ENCODE data around the gene ARL15.

DNA sequence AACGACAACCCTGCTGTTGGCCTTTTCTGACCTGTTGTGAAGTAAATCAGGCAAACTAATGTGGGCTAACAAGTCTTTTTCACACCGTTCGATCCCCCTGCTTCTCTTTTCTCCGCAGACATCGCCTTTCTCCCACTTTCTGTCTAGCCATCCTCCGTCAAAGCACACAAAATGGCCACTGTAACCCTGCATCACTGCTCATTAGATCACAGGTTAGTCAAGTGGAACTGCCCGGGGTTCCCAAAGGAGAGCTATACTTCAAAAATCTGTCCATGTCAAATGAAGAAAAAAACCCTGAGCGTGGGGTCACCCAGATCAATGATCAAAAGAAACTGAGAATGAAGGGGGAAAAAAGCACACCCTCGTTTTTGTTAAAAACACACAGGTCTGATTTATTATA is 212.1 kb downstream of the ARL15 start:
- TF ChIP-seq, protein P1, sequence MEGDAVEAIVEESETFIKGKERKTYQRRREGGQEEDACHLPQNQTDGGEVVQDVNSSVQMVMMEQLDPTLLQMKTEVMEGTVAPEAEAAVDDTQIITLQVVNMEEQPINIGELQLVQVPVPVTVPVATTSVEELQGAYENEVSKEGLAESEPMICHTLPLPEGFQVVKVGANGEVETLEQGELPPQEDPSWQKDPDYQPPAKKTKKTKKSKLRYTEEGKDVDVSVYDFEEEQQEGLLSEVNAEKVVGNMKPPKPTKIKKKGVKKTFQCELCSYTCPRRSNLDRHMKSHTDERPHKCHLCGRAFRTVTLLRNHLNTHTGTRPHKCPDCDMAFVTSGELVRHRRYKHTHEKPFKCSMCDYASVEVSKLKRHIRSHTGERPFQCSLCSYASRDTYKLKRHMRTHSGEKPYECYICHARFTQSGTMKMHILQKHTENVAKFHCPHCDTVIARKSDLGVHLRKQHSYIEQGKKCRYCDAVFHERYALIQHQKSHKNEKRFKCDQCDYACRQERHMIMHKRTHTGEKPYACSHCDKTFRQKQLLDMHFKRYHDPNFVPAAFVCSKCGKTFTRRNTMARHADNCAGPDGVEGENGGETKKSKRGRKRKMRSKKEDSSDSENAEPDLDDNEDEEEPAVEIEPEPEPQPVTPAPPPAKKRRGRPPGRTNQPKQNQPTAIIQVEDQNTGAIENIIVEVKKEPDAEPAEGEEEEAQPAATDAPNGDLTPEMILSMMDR (IDR thresholded peaks at IDR 0.05; ENCODE audit: extremely low read depth in 1 of 2, insufficient read depth in 1 of 2, low read depth in 1 of 2, low read length in 2 of 2), result no peak
- TF ChIP-seq EZH2 (IDR thresholded peaks at IDR 0.05; ENCODE audit: borderline replicate concordance, low read depth, low read length, severe bottlenecking), result no peak
- TF ChIP-seq FOS (IDR thresholded peaks at IDR 0.05; ENCODE audit: borderline replicate concordance, insufficient read depth, low read length), result no peak
- TF ChIP-seq POLR2A (IDR thresholded peaks at IDR 0.05; ENCODE audit: low read depth, low read length), result no peak
- TF ChIP-seq GATA2 (IDR thresholded peaks at IDR 0.05; ENCODE audit: insufficient read depth, insufficient read length, low read depth, low read length), result no peak
- TF ChIP-seq JUN (IDR thresholded peaks at IDR 0.05; ENCODE audit: borderline replicate concordance, insufficient read depth, insufficient read length, low read depth), result no peak
- TF ChIP-seq POLR2AphosphoS5 (IDR thresholded peaks at IDR 0.05; ENCODE audit: insufficient read depth, low read depth, low read length), result no peak

Measured in endothelial cell of umbilical vein (primary cell).